Liver (tissue), 9 donors: ENCODE data around the gene FKBP5. TPM values are rescaled to one million over a fixed set of nuclear protein-coding genes. Genes with fewer than 3 reads are reported as not detected.
A peak's percentile ranks its signal among the peaks of the same experiment; 100 is the strongest.

Source experiments
- DNase-seq: peaks from one replicate; pipeline ENCODE4 v3.0.0-alpha.2; 2017; ENCODE audit warnings: low spot score
- H3K27ac ChIP-seq, 2 donors: one replicate each; pipeline ENCODE4 v1.7.0; 2013; ENCODE audit warnings: inconsistent platforms in 2 of 2, low read length in 2 of 2, control low read depth in 1 of 2, low read depth in 1 of 2, mild to moderate bottlenecking in 1 of 2
- H3K27me3 ChIP-seq, 4 donors: one replicate each; pipeline versions ENCODE4 v1.6.1 to v1.7.0; 2013; ENCODE audit warnings: low read length in 3 of 4, inconsistent platforms in 1 of 4, mild to moderate bottlenecking in 1 of 4, moderate library complexity in 1 of 4; ENCODE audit not compliant: control insufficient read depth in 4 of 4, insufficient read depth in 4 of 4
- H3K36me3 ChIP-seq, 4 donors: one replicate each; pipeline versions ENCODE4 v1.6.1 to v1.7.0; 2013; ENCODE audit warnings: low read length in 3 of 4, mild to moderate bottlenecking in 3 of 4, low read depth in 1 of 4, moderate library complexity in 1 of 4; ENCODE audit not compliant: control insufficient read depth in 4 of 4, insufficient read depth in 3 of 4
- H3K4me1 ChIP-seq, 4 donors: one replicate each; pipeline versions ENCODE4 v1.6.1 to v1.7.0; 2013; ENCODE audit warnings: low read length in 3 of 4, mild to moderate bottlenecking in 3 of 4, moderate library complexity in 1 of 4; ENCODE audit not compliant: control insufficient read depth in 4 of 4, insufficient read depth in 4 of 4
- H3K4me3 ChIP-seq, 3 donors: one replicate each; pipeline versions ENCODE4 v1.6.1 to v1.7.0; 2013; ENCODE audit warnings: low read length in 3 of 3, control low read depth in 1 of 3, low read depth in 1 of 3, mild to moderate bottlenecking in 1 of 3
- H3K9ac ChIP-seq, 2 donors: one replicate each; pipeline ENCODE4 v1.7.0; 2013; ENCODE audit warnings: low read length in 2 of 2, mild to moderate bottlenecking in 2 of 2, moderate library complexity in 2 of 2, control low read depth in 1 of 2, low read depth in 1 of 2
- H3K9me3 ChIP-seq, 4 donors: one replicate each; pipeline versions ENCODE4 v1.6.1 to v1.7.0; 2013; ENCODE audit warnings: low read length in 3 of 4; ENCODE audit not compliant: control insufficient read depth in 4 of 4
- ATF3 ChIP-seq: IDR thresholded peaks from 2 replicates; pipeline ENCODE4 v1.6.1; 2016; ENCODE audit warnings: antibody characterized with exemption
- EGR1 ChIP-seq, 2 donors: IDR thresholded peaks; 2 replicates each; pipeline ENCODE4 v1.6.1; 2016 to 2018; ENCODE audit warnings: antibody characterized with exemption in 2 of 2, low read depth in 2 of 2
- FOXA1 ChIP-seq: IDR thresholded peaks from 2 replicates; pipeline ENCODE4 v1.6.1; 2016; ENCODE audit warnings: antibody characterized with exemption
- GABPA ChIP-seq, 2 donors: IDR thresholded peaks in 1 of 2; conservative IDR thresholded peaks in 1 of 2; 2 replicates each; pipeline ENCODE4 v1.6.1; 2016; ENCODE audit warnings: antibody characterized with exemption in 2 of 2, mild to moderate bottlenecking in 1 of 2, moderate library complexity in 1 of 2
- HNF4A ChIP-seq, 2 donors: conservative IDR thresholded peaks; 2 replicates each; pipeline ENCODE4 v1.6.1; 2016; ENCODE audit warnings: antibody characterized with exemption in 2 of 2, mild to moderate bottlenecking in 2 of 2
- HNF4G ChIP-seq: IDR thresholded peaks from 2 replicates; pipeline ENCODE4 v1.6.1; 2016; ENCODE audit warnings: antibody characterized with exemption
- JUND ChIP-seq, 2 donors: IDR thresholded peaks; 2 replicates each; pipeline ENCODE4 v1.6.1; 2016; ENCODE audit warnings: antibody characterized with exemption in 2 of 2
- MAX ChIP-seq: IDR thresholded peaks from 2 replicates; pipeline ENCODE4 v1.6.1; 2016; ENCODE audit warnings: antibody characterized with exemption
- NR2F2 ChIP-seq: IDR thresholded peaks from 2 replicates; pipeline ENCODE4 v1.6.1; 2016; ENCODE audit warnings: antibody characterized with exemption
- RAD21 ChIP-seq, 2 donors: IDR thresholded peaks; 2 replicates each; pipeline ENCODE4 v1.6.1; 2016; ENCODE audit warnings: antibody characterized with exemption in 2 of 2, mild to moderate bottlenecking in 2 of 2
- REST ChIP-seq: IDR thresholded peaks from 2 replicates; pipeline ENCODE4 v1.6.1; 2016; ENCODE audit warnings: antibody characterized with exemption, mild to moderate bottlenecking
- RXRA ChIP-seq, 2 donors: IDR thresholded peaks; 2 replicates each; pipeline ENCODE4 v1.6.1; 2017 to 2018; ENCODE audit warnings: antibody characterized with exemption in 2 of 2, mild to moderate bottlenecking in 1 of 2
- SP1 ChIP-seq: IDR thresholded peaks from 2 replicates; pipeline ENCODE4 v1.6.1; 2018; ENCODE audit warnings: antibody characterized with exemption, mild to moderate bottlenecking
- TAF1 ChIP-seq: conservative IDR thresholded peaks from 2 replicates; pipeline ENCODE4 v1.6.1; 2016; ENCODE audit warnings: antibody characterized with exemption, mild to moderate bottlenecking
- YY1 ChIP-seq: IDR thresholded peaks from 2 replicates; pipeline ENCODE4 v1.6.1; 2016; ENCODE audit warnings: antibody characterized with exemption, mild to moderate bottlenecking
- ZBTB33 ChIP-seq: IDR thresholded peaks from 2 replicates; pipeline ENCODE4 v1.6.1; 2016; ENCODE audit warnings: antibody characterized with exemption
- WGBS: extraction: QIAGEN DNeasy Blood & Tissue Kit; methylation state at CpG from one replicate; pipeline ENCODE4 v1.1.7; 2013; 5-methylcytosine and 5-hydroxymethylcytosine counted together
- polyA plus RNA-seq, 2 donors: library from polyadenylated mRNA; stranded (reverse) in 1 of 2; unstranded in 1 of 2; fragments of 200-250 nt in 1 of 2; fragments of >200 nt in 1 of 2; fragmentation: Nextera tagmentation in 1 of 2; extraction: Ambion mirVana in 1 of 2; gene quantifications; one replicate each; pipeline versions ENCODE4 v1.2.1 to v1.2.3, GENCODE V29; 2013 to 2015
- total RNA-seq, 2 donors: library from RNA; depleted of rRNA; stranded (reverse); fragments of >200 nt; gene quantifications; one replicate each; pipeline ENCODE4 v1.2.3, GENCODE V29; 2014
- donor health status: healthy.
- donor health status: healthy.
- donor health status: healthy.
- donor health status: healthy.
- donor health status: healthy.

The FKBP5 gene
- total and polyA plus RNA-seq, 4 donors = 10.3 to 132 (median 63.7) TPM

GRCh38 chr6:35725081-35725708 lies 36.5 kb upstream of the FKBP5 start:
- no peaks in the 10 kb centered on the region for H3K36me3 ChIP-seq
- whole genome bisulfite sequencing = 58% methylated on average over 5 of the region's 5 CpGs
- peak overlapping the region in 1 of 2 donors; percentile 20 for H3K9ac ChIP-seq
- H3K27ac ChIP-seq = peak overlapping the region; percentile 94 to 95
- no peaks in the 10 kb centered on the region for H3K9me3 ChIP-seq
- no peak for DNase-seq
- H3K27me3 ChIP-seq = no peaks in the 10 kb centered on the region
- TF ChIP-seq GABPA (IDR thresholded peaks at IDR 0.05 in 1 of 2, conservative IDR thresholded peaks at IDR 0.05 in 1 of 2) (no peak), FOXA1 (peak; percentile 2)
- no peak overlapping the region for H3K4me3 ChIP-seq
- peaks cover 30 to 83% (median 73%) of the 10 kb centered on the region in 4 donors for H3K4me1 ChIP-seq

- Histone ChIP-seq H3K9ac (peak overlapping the region in 1 of 2 donors; percentile 26), H3K27ac (peak overlapping the region; percentile 72 to 95), H3K36me3 (no peaks in the 10 kb centered on the region), H3K27me3 (no peaks in the 10 kb centered on the region), H3K9me3 (no peaks in the 10 kb centered on the region), H3K4me3 (no peak overlapping the region), H3K4me1 (peaks cover 27 to 79% (median 67%) of the 10 kb centered on the region in 4 donors)
- 91% methylated on average over 2 of the region's 2 CpGs for WGBS
- TF ChIP-seq SP1 = no peak
- no peak for DNase-seq
Measured at GRCh38 chr6:35724471-35724870, 35.8 kb upstream of the FKBP5 start.

GRCh38 chr6:35724059-35724458 lies 35.3 kb upstream of the FKBP5 start:
- H3K4me1 ChIP-seq = peaks cover 25 to 75% (median 64%) of the 10 kb centered on the region in 4 donors
- no peak overlapping the region for H3K4me3 ChIP-seq
- peak overlapping the region; percentile 72 to 95 for H3K27ac ChIP-seq
- H3K9ac ChIP-seq = peak overlapping the region in 1 of 2 donors; percentile 14
- no peak for DNase-seq
- no peaks in the 10 kb centered on the region for H3K27me3 ChIP-seq
- no peaks in the 10 kb centered on the region for H3K9me3 ChIP-seq
- H3K36me3 ChIP-seq = no peaks in the 10 kb centered on the region
- TF ChIP-seq ATF3 = no peak
- peak; percentile 74 for TF ChIP-seq MAX
- peak; percentile 49 to 57 for TF ChIP-seq RXRA (IDR thresholded peaks at IDR 0.05)
- TF ChIP-seq RAD21 (IDR thresholded peaks at IDR 0.05) = peak; percentile 11 to 62
- TF ChIP-seq HNF4A (conservative IDR thresholded peaks at IDR 0.05) = peak; percentile 16 to 40
- peak; percentile 48 for TF ChIP-seq YY1
- peak; percentile 15 for TF ChIP-seq REST
- TF ChIP-seq GABPA (IDR thresholded peaks at IDR 0.05 in 1 of 2, conservative IDR thresholded peaks at IDR 0.05 in 1 of 2) = peak in 1 of 2 donors; percentile 38
- TF ChIP-seq SP1 = peak; percentile 80
- peak in 1 of 2 donors; percentile 21 for TF ChIP-seq JUND (IDR thresholded peaks at IDR 0.05)
- TF ChIP-seq HNF4G = peak; percentile 22
- no peak for TF ChIP-seq NR2F2
- TF ChIP-seq EGR1 (IDR thresholded peaks at IDR 0.05; ENCODE audit: low read depth in 2 of 2) = peak in 1 of 2 donors; percentile 41
- TF ChIP-seq TAF1 = peak; percentile 73
- no peak for TF ChIP-seq ZBTB33
- 45% methylated on average over 4 of the region's 4 CpGs for WGBS
